Loucy (cell line): ENCODE results near the gene UPF2.

Source experiments
- EZH2phosphoT487 ChIP-seq: fragments of 200-600 bp; IDR thresholded peaks from 2 replicates; pipeline ENCODE4 v1.6.1; 2018; ENCODE audit warnings: antibody characterized with exemption, mild to moderate bottlenecking, moderate library complexity, borderline replicate concordance
- TF ChIP-seq, protein P1 (sequence below): fragments of 200-600 bp; sonication (generic); conservative IDR thresholded peaks from 2 replicates; pipeline ENCODE4 v1.5.1; 2014; ENCODE audit warnings: mild to moderate bottlenecking, antibody characterized with exemption, low read length

- TF ChIP-seq, protein P1, sequence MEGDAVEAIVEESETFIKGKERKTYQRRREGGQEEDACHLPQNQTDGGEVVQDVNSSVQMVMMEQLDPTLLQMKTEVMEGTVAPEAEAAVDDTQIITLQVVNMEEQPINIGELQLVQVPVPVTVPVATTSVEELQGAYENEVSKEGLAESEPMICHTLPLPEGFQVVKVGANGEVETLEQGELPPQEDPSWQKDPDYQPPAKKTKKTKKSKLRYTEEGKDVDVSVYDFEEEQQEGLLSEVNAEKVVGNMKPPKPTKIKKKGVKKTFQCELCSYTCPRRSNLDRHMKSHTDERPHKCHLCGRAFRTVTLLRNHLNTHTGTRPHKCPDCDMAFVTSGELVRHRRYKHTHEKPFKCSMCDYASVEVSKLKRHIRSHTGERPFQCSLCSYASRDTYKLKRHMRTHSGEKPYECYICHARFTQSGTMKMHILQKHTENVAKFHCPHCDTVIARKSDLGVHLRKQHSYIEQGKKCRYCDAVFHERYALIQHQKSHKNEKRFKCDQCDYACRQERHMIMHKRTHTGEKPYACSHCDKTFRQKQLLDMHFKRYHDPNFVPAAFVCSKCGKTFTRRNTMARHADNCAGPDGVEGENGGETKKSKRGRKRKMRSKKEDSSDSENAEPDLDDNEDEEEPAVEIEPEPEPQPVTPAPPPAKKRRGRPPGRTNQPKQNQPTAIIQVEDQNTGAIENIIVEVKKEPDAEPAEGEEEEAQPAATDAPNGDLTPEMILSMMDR, result no peak
- TF ChIP-seq EZH2phosphoT487, result no peak
Observed at GRCh38 chr10:12042409-12042796, 206 bp downstream of the UPF2 start.
